AG04449 (cell line): ENCODE data around the gene NDUFA5.

Experiments used
- CTCF ChIA-PET: fragments of 350-600 bp; formaldehyde crosslinking; extraction: SDS; loops from one replicate; lab custom pipeline; 2021; ENCODE audit warnings: antibody characterized with exemption; lab: Yijun Ruan, JAX
- POLR2A ChIA-PET: fragments of 400-600, 350-600 bp; formaldehyde crosslinking; extraction: SDS; loops from one replicate; lab custom pipeline; 2020; ENCODE audit warnings: antibody characterized with exemption, inconsistent platforms; lab: Yijun Ruan, JAX
- DNase-seq: peaks from one replicate; pipeline ENCODE4 v3.0.0-alpha.2; 2010; ENCODE audit warnings: low read depth, low spot score
- H3K4me3 ChIP-seq: 2 replicates; pipeline ENCODE4 v1.5.1; 2011; ENCODE audit warnings: low read depth, mild to moderate bottlenecking, control low read depth, low read length
- CTCF ChIP-seq: IDR thresholded peaks from one replicate; pipeline ENCODE4 v1.5.1; 2011; ENCODE audit warnings: mild to moderate bottlenecking, moderate library complexity, low read length, control low read depth, inconsistent platforms; ENCODE audit not compliant: insufficient read depth; ENCODE audit errors: missing control alignments

Gene NDUFA5

GRCh38 chr7:123557398-123558288, at the start of gene NDUFA5:
Gene NDUFA5 (minus strand): TSS chr7:123557818. CDS start chr7:123557795, 23 bp downstream.
- H3K4me3 ChIP-seq = peak within 1 kb of the TSS; percentile 98
- DNase-seq = peak; percentile 96
- no peak for TF ChIP-seq CTCF
- ChIA-PET POLR2A (interaction anchor here (0.9 to 1.3 kb wide), 2 partner anchors 15 to 192 kb away, joined by 4 to 6 read pairs; partner anchors contain the start of gene WASL), CTCF (interaction anchor here (0.8 to 1.1 kb wide), 4 partner anchors 9 to 63 kb away, joined by 3 to 8 read pairs (median 4); no protein-coding TSS in a partner anchor)

GRCh38 chr7:123604739-123605138, 47.1 kb upstream of the NDUFA5 start:
- CTCF ChIA-PET = no interaction called here
- POLR2A ChIA-PET = no interaction called here
- no peak for DNase-seq
- no peak overlapping the region for H3K4me3 ChIP-seq
- no peak for TF ChIP-seq CTCF

GRCh38 chr7:123602648-123603047, 45.0 kb upstream of the NDUFA5 start:
- ChIA-PET CTCF (no interaction called here), POLR2A (no interaction called here)
- no peak overlapping the region for H3K4me3 ChIP-seq
- no peak for TF ChIP-seq CTCF
- DNase-seq = no peak

- H3K4me3 ChIP-seq = no peak within 1 kb of the TSS
- CTCF ChIA-PET = no interaction called here
- no peak for TF ChIP-seq CTCF
- POLR2A ChIA-PET = no interaction called here
- DNase-seq = no peak
These were observed 43.9 kb upstream of the NDUFA5 start, which contains the start of gene ASB15 for GRCh38 chr7:123601530-123601929. Gene ASB15 (plus strand): TSS chr7:123601821. CDS start chr7:123614503, 12,682 bp downstream.

GRCh38 chr7:123600876-123601275, 43.3 kb upstream of the NDUFA5 start:
- no peak for DNase-seq
- CTCF ChIA-PET = interaction anchor here (1.0 kb wide), 1 partner anchor 18 kb away, joined by 3 read pairs; no protein-coding TSS in a partner anchor
- TF ChIP-seq CTCF = no peak
- POLR2A ChIA-PET = no interaction called here
- no peak overlapping the region for H3K4me3 ChIP-seq

- no peak for DNase-seq
- TF ChIP-seq CTCF = no peak
- no peak overlapping the region for H3K4me3 ChIP-seq
- ChIA-PET POLR2A (no interaction called here), CTCF (no interaction called here)
These were observed 42.1 kb upstream of the NDUFA5 start for GRCh38 chr7:123599766-123600165.
